ENCODE data around the gene COL18A1. TPM values are rescaled to one million over a fixed set of nuclear protein-coding genes. Genes with fewer than 3 reads are reported as not detected.

Gene COL18A1
- total RNA-seq, 4 donors from 2014 or later: 124 to 224 (median 173) TPM

- H3K9me3 ChIP-seq: no peaks in the 10 kb centered on the region
- no peak overlapping the region for H3K27ac ChIP-seq
- no peaks in the 10 kb centered on the region for H3K36me3 ChIP-seq
- H3K27me3 ChIP-seq: no peaks in the 10 kb centered on the region
- peaks cover 0 to 30% (median 5%) of the 10 kb centered on the region in 4 donors for H3K4me1 ChIP-seq
- TF ChIP-seq POLR2A (IDR thresholded peaks at IDR 0.05) (no peak), CTCF (IDR thresholded peaks at IDR 0.05) (no peak), EP300 (IDR thresholded peaks at IDR 0.05) (no peak)
- 91 to 94% methylated on average over 10 of the region's 10 CpGs for WGBS, 2 donors
- no peak for DNase-seq (ENCODE audit: low spot score in 2 of 2)
- H3K4me3 ChIP-seq: no peak overlapping the region
Measured at GRCh38 chr21:45382697-45382997, 22.3 kb upstream of the COL18A1 start.

DNA sequence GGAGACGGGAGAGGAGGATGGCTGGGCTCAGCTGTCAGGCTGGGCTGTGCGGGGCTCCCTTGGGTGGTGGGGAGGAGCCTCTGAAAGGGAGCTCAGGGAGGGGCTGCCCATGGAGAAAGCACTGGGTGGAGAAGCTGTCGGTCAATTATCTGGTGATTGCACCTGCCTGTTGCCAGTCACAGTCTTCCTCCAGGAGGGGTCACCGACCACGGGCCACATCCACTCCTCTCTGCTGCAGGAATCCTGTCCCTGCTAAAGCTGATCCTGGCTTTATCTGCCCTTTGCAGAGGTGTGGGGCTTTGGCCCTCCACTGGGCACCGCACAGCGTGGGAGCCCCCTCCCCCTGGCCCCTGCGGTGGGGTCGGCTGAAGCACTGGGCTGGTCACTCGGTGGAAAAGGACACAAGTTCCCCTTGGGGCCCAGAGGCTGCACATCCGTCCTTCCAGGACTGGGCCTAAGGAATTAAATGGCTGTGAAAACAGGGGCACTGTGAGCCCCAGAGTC lies 21.8 kb upstream of the COL18A1 start:
- no peak overlapping the region for H3K27ac ChIP-seq
- TF ChIP-seq POLR2A (IDR thresholded peaks at IDR 0.05) (no peak), EP300 (IDR thresholded peaks at IDR 0.05) (no peak), CTCF (IDR thresholded peaks at IDR 0.05) (no peak)
- H3K27me3 ChIP-seq: no peaks in the 10 kb centered on the region
- H3K9me3 ChIP-seq: no peaks in the 10 kb centered on the region
- no peak for DNase-seq (ENCODE audit: low spot score in 2 of 2)
- H3K4me1 ChIP-seq: peaks cover 0 to 26% (median 5%) of the 10 kb centered on the region in 4 donors
- H3K4me3 ChIP-seq: no peak overlapping the region
- H3K36me3 ChIP-seq: no peaks in the 10 kb centered on the region
- 82% methylated on average over 6 to 11 of the region's 11 CpGs for WGBS, 2 donors

DNA sequence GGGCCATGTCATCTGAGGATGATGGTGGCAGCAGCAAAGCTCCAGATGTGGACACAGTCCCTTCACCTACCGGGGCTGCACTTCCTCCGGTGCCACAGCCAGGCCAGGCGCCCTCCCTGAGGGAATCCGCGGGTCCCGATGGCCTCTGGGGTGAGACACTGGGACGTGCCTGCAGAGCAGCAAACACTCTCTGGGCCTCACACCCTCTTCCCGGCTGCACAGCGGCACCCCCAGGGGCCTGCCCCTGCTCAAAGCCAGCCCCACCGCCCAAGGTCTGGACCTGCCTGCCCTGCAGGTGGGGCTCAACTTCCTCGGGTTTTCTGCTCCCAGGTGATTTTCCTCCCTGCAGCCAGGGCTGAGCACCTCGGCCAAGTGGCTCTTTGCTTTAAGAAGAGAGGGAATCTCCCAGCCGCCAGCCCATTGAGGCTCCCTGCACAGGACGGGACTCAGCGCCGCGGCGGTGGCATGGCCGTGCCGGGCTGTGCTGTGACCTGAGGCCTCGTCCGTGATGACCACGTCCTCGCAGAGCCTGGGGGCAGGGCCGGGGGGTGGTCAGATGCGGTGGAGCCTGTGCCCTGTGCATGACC lies 21.3 kb upstream of the COL18A1 start:
- H3K36me3 ChIP-seq: no peaks in the 10 kb centered on the region
- no peak for DNase-seq (ENCODE audit: low spot score in 2 of 2)
- no peaks in the 10 kb centered on the region for H3K27me3 ChIP-seq
- H3K4me3 ChIP-seq: no peak overlapping the region
- no peak overlapping the region for H3K27ac ChIP-seq
- no peaks in the 10 kb centered on the region for H3K9me3 ChIP-seq
- H3K4me1 ChIP-seq: peaks cover 0 to 21% (median 4%) of the 10 kb centered on the region in 4 donors
- WGBS, 2 donors: 65 to 77% methylated on average over 23 to 26 of the region's 26 CpGs
- TF ChIP-seq CTCF (IDR thresholded peaks at IDR 0.05): no peak
- no peak for TF ChIP-seq EP300 (IDR thresholded peaks at IDR 0.05)
- TF ChIP-seq POLR2A (IDR thresholded peaks at IDR 0.05): no peak

GRCh38 chr21:45384656-45385548 lies 20.1 kb upstream of the COL18A1 start:
- peaks cover 0 to 21% (median 4%) of the 10 kb centered on the region in 4 donors for H3K4me1 ChIP-seq
- H3K9me3 ChIP-seq: no peaks in the 10 kb centered on the region
- no peak overlapping the region for H3K27ac ChIP-seq
- no peaks in the 10 kb centered on the region for H3K36me3 ChIP-seq
- no peaks in the 10 kb centered on the region for H3K27me3 ChIP-seq
- no peak overlapping the region for H3K4me3 ChIP-seq
- DNase-seq (ENCODE audit: low spot score in 2 of 2): no peak
- TF ChIP-seq EP300 (IDR thresholded peaks at IDR 0.05): no peak
- TF ChIP-seq CTCF (IDR thresholded peaks at IDR 0.05): no peak
- TF ChIP-seq POLR2A (IDR thresholded peaks at IDR 0.05): no peak
- WGBS, 2 donors: 69 to 72% methylated on average over 30 of the region's 30 CpGs

- no peak for DNase-seq (ENCODE audit: low spot score in 2 of 2)
- TF ChIP-seq POLR2A (IDR thresholded peaks at IDR 0.05) (no peak), CTCF (IDR thresholded peaks at IDR 0.05) (no peak), EP300 (IDR thresholded peaks at IDR 0.05) (no peak)
Measured at GRCh38 chr21:45385549-45386050, 19.4 kb upstream of the COL18A1 start.

More at GRCh38 chr21:45385549-45386050, 19.4 kb upstream of the COL18A1 start:
- Histone ChIP-seq H3K9me3 (no peaks in the 10 kb centered on the region), H3K4me3 (no peak overlapping the region), H3K27ac (no peak overlapping the region), H3K27me3 (no peaks in the 10 kb centered on the region), H3K4me1 (peaks cover 0 to 21% (median 4%) of the 10 kb centered on the region in 4 donors), H3K36me3 (no peaks in the 10 kb centered on the region)
- WGBS, 2 donors: 91 to 97% methylated on average over 16 to 21 of the region's 21 CpGs
